GM18858 (cell line): ENCODE measurements around the gene IQGAP3.
"Not testable (repeated sequence)": the region's sequence is repeated elsewhere in the genome, so short reads cannot be mapped to it uniquely, and the experiment has no call there.

ENCODE experiments used
- ATAC-seq: cut with Tn5 transposase; IDR thresholded peaks from one replicate; pipeline ENCODE4 v1.9.1; 2021; ENCODE audit not compliant: unreplicated experiment

The IQGAP3 gene

GRCh38 chr1:156592910-156593660 is 20.7 kb upstream of the IQGAP3 start:
- ATAC-seq: no peak

GRCh38 chr1:156592158-156592909 is 20.0 kb upstream of the IQGAP3 start:
- ATAC-seq: no peak

- peak; percentile 60 for ATAC-seq
These were observed 19.2 kb upstream of the IQGAP3 start, which contains the start of gene NAXE for GRCh38 chr1:156591432-156592157. Gene NAXE, plus strand, starts transcription at chr1:156591776. Its CDS starts 29 bp downstream, at chr1:156591805.

DNA sequence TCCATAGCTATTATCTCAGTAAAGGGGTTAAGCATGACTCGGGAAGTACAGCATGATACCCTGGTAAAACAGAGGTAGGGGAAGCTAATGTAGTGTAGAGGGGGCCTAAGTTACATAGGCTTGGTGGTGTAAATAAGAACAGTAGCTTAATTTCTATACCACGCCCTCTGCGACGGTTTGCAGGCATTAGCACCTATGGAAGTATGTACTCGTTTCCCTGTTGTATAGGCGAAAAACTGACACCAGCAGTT is 18.7 kb upstream of the IQGAP3 start:
- no peak for ATAC-seq

- no peak for ATAC-seq
These were observed 18.2 kb upstream of the IQGAP3 start for GRCh38 chr1:156590326-156591180.

DNA sequence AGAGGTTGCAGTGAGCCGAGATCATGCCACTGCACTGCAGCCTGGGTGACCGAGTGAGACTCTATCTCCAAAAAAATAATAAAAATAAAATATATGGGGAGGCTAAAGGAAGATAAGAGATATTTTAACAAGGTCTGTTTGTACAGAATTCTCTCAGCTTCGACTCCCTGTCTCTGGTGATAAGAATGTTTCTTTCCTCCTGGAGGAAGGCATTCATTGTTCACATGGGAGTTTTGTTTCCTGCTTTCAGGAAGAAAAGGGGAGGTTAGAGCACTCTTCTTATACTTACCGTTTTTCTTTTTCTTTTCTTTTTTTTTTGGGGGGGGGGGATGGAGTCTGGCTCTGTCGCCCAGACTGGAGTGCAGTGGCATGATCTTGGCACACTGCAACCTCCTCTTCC is 17.2 kb upstream of the IQGAP3 start:
- no peak for ATAC-seq

- ATAC-seq: not testable (repeated sequence)
These were observed 15.6 kb upstream of the IQGAP3 start for GRCh38 chr1:156587927-156588326.

GRCh38 chr1:156586892-156587477 is 14.6 kb upstream of the IQGAP3 start:
- ATAC-seq: no peak

DNA sequence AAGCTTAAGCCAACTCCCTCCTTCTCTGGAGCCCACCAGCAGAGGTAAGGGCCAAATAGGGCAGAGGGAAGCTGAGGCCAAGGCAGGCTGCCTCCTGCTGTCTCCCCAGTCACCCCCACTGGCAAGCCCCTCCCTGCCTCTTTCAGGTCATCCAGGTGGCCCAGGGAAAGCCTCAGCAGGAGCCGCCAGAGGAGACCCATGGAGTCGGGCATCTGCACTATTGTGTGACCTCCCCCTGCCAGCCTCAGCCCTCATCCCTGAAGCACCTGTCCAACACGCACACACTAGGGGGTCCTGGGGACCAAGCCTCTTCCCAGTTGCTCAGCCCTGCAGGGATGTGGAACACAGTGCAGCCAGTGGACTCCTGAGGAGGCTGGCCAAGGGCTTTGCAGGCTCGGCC is 14.0 kb upstream of the IQGAP3 start:
- ATAC-seq: no peak

DNA sequence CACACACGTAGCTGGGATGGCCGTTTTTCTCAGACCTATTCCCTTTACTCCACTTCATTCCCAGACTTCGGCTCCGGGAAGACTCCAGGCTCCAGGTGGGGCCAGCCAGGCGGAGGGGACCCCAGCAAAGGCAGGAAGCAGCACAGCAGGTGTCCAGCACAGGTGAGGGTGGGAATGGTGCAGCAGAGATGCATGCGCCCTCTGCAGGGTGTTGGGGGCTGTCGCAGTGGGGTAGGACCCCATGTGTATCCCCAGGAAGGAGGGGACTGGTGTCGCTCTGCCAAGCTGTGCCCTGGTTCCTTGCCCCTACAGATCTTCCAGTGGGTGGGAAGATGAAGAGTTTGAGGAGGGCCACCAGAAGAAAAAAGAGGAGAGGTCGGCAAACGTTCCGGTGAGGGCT is 12.4 kb upstream of the IQGAP3 start:
- no peak for ATAC-seq

DNA sequence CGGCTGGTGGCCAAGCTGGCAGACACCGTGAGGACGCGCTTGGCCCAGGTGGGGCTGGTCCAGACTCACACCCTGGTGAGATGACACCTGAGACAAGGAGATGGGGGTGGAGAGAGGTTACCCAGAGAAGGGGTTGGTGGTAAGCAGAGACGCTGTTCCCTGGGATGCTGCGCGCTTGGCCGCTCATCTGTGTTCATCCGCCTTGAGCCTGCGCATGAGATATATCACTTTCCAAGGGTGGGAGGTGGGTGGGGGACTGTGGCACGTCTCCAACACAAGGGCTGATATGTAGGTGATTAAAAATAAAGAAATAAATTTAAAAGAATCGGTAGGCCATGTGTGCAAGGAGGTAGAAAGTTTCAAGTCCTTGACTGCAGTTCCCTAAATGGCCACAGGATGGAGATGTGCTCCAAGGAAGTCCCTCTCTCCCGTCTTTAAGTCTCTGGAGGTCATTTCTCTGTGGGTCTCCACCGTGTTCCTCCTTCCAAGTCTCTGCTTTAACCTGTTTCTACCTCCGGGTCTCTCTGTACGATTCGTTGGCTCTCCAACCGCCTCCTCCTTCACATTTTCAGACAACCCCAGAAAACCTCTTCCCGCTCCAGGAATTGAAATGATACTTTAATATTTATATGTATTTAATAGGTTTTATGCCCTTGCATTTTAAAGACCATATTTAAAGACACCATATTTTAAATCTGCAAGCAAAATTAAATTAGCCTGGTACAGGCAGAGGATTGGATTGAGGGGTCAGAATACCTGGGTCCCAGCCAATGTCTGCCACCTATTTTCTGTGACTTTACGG is 11.7 kb upstream of the IQGAP3 start:
- no peak for ATAC-seq

DNA sequence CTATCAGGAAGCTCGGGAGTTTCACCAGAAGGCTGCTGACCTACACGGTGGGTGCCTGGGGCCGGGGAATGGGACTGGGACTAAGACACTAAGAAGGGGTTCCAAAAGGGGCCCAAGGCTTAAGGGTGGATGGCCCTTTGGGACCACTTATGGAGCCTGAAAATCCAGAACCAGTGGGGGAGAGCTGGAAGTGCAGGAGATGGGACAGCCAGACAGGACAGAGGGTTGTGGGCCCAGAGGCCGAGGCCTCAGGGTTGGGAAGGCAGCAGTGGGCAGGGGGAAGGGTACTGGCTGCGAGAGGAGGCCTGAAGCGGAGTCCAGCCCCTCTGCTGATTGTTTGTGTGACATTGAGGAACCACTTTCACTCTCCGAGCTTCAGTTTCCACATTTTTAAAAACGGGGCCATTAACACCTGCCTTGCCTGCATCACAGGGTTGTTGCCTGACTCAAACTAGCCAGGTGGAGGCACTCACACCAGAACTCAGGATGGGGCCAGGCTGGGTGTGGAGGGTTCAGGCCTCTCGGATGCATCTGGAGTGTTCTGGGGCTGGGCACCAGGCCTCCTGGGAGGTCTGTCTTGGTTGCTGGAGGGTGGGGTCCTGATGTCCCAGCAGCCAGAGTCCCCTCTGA is 10.1 kb upstream of the IQGAP3 start:
- no peak for ATAC-seq

DNA sequence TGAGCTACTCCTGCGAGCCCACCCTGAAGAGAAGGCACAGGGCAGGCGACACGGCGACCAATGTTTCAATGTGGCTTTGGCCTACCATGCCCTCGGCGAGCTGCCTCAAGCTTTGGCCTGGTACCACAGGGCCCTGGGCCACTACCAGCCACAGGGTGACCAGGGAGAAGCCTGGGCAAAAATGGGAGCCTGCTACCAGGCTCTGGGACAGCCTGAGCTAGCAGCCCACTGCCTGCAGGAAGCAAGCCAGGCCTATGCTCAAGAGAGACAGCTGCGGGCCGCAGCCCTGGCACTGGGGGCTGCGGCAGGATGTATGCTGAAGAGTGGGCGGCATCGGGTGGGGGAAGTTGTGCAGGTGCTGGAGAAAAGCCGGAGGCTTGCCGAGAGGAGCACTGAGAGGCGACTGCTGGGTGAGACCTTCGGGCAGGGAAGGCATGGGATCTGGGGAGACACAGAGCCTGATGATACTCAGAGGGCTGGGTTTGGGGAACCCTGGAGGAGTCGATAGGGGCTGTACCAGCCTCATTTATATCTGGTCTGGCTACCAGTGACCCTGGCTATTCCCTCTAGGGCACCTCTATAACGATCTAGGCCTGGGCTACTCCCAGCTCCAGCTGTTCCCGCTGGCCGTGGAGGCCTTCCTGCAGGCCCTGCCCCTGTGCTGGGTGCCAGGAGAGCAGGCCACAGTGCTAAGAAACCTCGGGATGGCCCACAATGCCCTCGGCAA is 9.5 kb upstream of the IQGAP3 start:
- ATAC-seq: no peak

- no peak for ATAC-seq
These were observed 7.1 kb upstream of the IQGAP3 start, which contains the start of gene TTC24 for GRCh38 chr1:156579472-156579871. Gene TTC24, plus strand, starts transcription at chr1:156579723. Its CDS starts 1,642 bp downstream, at chr1:156581365.

GRCh38 chr1:156578055-156578454 is 5.7 kb upstream of the IQGAP3 start:
- no peak for ATAC-seq

DNA sequence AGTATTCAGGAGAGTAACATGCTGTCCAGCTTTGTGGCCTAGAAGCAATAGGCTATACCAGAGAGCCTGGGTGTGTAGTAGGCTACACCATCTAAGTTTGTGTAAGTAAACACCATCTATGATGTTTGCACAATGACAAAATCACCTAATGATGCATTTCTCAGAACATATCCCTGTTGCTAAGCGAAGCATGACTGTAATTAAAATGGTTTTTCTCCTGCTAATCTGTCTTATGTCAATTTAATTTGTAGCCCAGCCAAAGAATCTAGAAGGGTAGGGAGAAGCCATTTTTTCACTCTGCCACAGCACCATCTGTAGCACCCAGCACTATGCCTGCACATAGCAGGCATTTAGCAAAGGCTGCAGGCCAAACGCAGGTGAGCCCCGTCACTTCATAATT is 5.2 kb upstream of the IQGAP3 start:
- no peak for ATAC-seq

GRCh38 chr1:156574039-156574633 is 1.8 kb upstream of the IQGAP3 start:
- ATAC-seq: no peak

- no peak for ATAC-seq
These were observed 276 bp upstream of the IQGAP3 start for GRCh38 chr1:156572663-156573018.
